HG03439 (cell line): ENCODE results near the gene USH1G.
"Not testable (repeated sequence)": the region's sequence is repeated elsewhere in the genome, so short reads cannot be mapped to it uniquely, and the experiment has no call there.

Experiments
- ATAC-seq: cut with Tn5 transposase; IDR thresholded peaks from one replicate; pipeline ENCODE4 v1.9.1; 2021; ENCODE audit warnings: mild to moderate bottlenecking, moderate library complexity; ENCODE audit not compliant: unreplicated experiment

USH1G gene

GRCh38 chr17:74935585-74936469 lies 12.8 kb upstream of the USH1G start, which contains the start of gene OTOP3:
OTOP3 (plus strand) TSS chr17:74935898; CDS start chr17:74935922, 24 bp downstream.
- ATAC-seq = no peak

- no peak for ATAC-seq
Observed at GRCh38 chr17:74935048-74935447, 12.0 kb upstream of the USH1G start.

GRCh38 chr17:74930535-74931036 lies 7.5 kb upstream of the USH1G start:
- no peak for ATAC-seq

- ATAC-seq = no peak
Observed at GRCh38 chr17:74928786-74929185, 5.7 kb upstream of the USH1G start.

- no peak for ATAC-seq
Observed at GRCh38 chr17:74925242-74925641, 2.2 kb upstream of the USH1G start.

- no peak for ATAC-seq
Observed at GRCh38 chr17:74924250-74924948, 1.3 kb upstream of the USH1G start, which contains the start of gene OTOP2. OTOP2 (plus strand) TSS chr17:74924273; CDS start chr17:74924633, 360 bp downstream.

- ATAC-seq = no peak
Observed at GRCh38 chr17:74923538-74924249, 639 bp upstream of the USH1G start.

GRCh38 chr17:74922172-74922571 lies 883 bp downstream of the USH1G start:
- no peak for ATAC-seq

- no peak for ATAC-seq
Observed at GRCh38 chr17:74921769-74922168, 1.3 kb downstream of the USH1G start.

- no peak for ATAC-seq
Observed at GRCh38 chr17:74921026-74921681, 1.9 kb downstream of the USH1G start.

GRCh38 chr17:74920642-74921025 lies 2.4 kb downstream of the USH1G start:
- no peak for ATAC-seq

- ATAC-seq = no peak
Observed at GRCh38 chr17:74920306-74920620, 2.8 kb downstream of the USH1G start.

- ATAC-seq = no peak
Observed at GRCh38 chr17:74919440-74920305, 3.4 kb downstream of the USH1G start.

- no peak for ATAC-seq
Observed at GRCh38 chr17:74918906-74919305, 4.1 kb downstream of the USH1G start.

GRCh38 chr17:74917430-74917829 lies 5.6 kb downstream of the USH1G start:
- no peak for ATAC-seq

GRCh38 chr17:74916851-74917199 lies 6.2 kb downstream of the USH1G start:
- ATAC-seq = no peak

- no peak for ATAC-seq
Observed at GRCh38 chr17:74916136-74916850, 6.8 kb downstream of the USH1G start.

- not testable (repeated sequence) for ATAC-seq
Observed at GRCh38 chr17:74911423-74911822, 11.6 kb downstream of the USH1G start.

GRCh38 chr17:74909097-74909496 lies 14.0 kb downstream of the USH1G start:
- not testable (repeated sequence) for ATAC-seq
